ENCODE measurements around the gene HES3. TPM values are rescaled to one million over a fixed set of nuclear protein-coding genes. Genes with fewer than 3 reads are reported as not detected.

HES3 gene
- total and polyA plus RNA-seq, 2 of the 4 experiments (the other 2 are of a cell fraction): not detected

GRCh38 chr1:6266641-6267040, 22.7 kb downstream of the HES3 start:
- H3K23ac ChIP-seq (ENCODE audit: low read depth, low read length): no peak overlapping the region
- ATAC-seq (ENCODE audit: low read depth): no peak
- no peaks in the 10 kb centered on the region for H3K36me3 ChIP-seq (ENCODE audit: control insufficient read depth, insufficient read depth, low read length)
- no peak overlapping the region for H3K56ac ChIP-seq (ENCODE audit: extremely low read depth, insufficient read depth, low read length)
- no peak overlapping the region for H3K4me3 ChIP-seq (ENCODE audit: insufficient read depth, low read depth, low read length)
- H3K4me1 ChIP-seq (ENCODE audit: control insufficient read depth, insufficient read depth, low read length): peaks cover 11% of the 10 kb centered on the region
- H3K27ac ChIP-seq (ENCODE audit: insufficient read depth, low read length): no peak overlapping the region
- H3K9me3 ChIP-seq (ENCODE audit: control insufficient read depth, insufficient read depth, low read length): no peaks in the 10 kb centered on the region
- no peak overlapping the region for H3K14ac ChIP-seq (replicated peaks; ENCODE audit: low read depth, low read length)
- H2BK5ac ChIP-seq (ENCODE audit: low read depth, low read length, poor library complexity, severe bottlenecking): no peak overlapping the region
- WGBS, 2 experiments (ENCODE audit: extremely low coverage in 2 of 2, insufficient read length in 1 of 2): 40% methylated on average over 2 of the region's 11 CpGs; no CpG with 5 or more reads in 1 of the 2 experiments
- TF ChIP-seq NFE2L2 (IDR thresholded peaks at IDR 0.05; ENCODE audit: low read depth, low read length) (no peak), SMC3 (IDR thresholded peaks at IDR 0.05; ENCODE audit: low read depth, low read length) (no peak), CEBPB (IDR thresholded peaks at IDR 0.05; ENCODE audit: low read depth, low read length) (no peak), MAFK (IDR thresholded peaks at IDR 0.05; ENCODE audit: low read depth, low read length) (no peak), MAZ (IDR thresholded peaks at IDR 0.05; ENCODE audit: borderline replicate concordance, low read depth, low read length) (no peak), BHLHE40 (IDR thresholded peaks at IDR 0.05; ENCODE audit: low read depth, low read length) (no peak), POLR2A (IDR thresholded peaks at IDR 0.05; ENCODE audit: low read depth, low read length) (no peak), MXI1 (IDR thresholded peaks at IDR 0.05; ENCODE audit: borderline replicate concordance, low read depth, low read length) (no peak), RFX5 (IDR thresholded peaks at IDR 0.05; ENCODE audit: low read depth, low read length) (no peak), RCOR1 (IDR thresholded peaks at IDR 0.05; ENCODE audit: insufficient replicate concordance, low read length) (no peak), RAD21 (IDR thresholded peaks at IDR 0.05; ENCODE audit: low read length) (no peak)
- TF ChIP-seq, protein P1, sequence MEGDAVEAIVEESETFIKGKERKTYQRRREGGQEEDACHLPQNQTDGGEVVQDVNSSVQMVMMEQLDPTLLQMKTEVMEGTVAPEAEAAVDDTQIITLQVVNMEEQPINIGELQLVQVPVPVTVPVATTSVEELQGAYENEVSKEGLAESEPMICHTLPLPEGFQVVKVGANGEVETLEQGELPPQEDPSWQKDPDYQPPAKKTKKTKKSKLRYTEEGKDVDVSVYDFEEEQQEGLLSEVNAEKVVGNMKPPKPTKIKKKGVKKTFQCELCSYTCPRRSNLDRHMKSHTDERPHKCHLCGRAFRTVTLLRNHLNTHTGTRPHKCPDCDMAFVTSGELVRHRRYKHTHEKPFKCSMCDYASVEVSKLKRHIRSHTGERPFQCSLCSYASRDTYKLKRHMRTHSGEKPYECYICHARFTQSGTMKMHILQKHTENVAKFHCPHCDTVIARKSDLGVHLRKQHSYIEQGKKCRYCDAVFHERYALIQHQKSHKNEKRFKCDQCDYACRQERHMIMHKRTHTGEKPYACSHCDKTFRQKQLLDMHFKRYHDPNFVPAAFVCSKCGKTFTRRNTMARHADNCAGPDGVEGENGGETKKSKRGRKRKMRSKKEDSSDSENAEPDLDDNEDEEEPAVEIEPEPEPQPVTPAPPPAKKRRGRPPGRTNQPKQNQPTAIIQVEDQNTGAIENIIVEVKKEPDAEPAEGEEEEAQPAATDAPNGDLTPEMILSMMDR (conservative IDR thresholded peaks at IDR 0.05; ENCODE audit: low read depth, low read length): no peak
- H3K9ac ChIP-seq (ENCODE audit: low read depth, low read length): no peak overlapping the region
- no peaks in the 10 kb centered on the region for H3K27me3 ChIP-seq (ENCODE audit: control insufficient read depth, insufficient read depth, low read length)
- H2BK20ac ChIP-seq (ENCODE audit: low read depth, low read length): no peak overlapping the region
- no peak overlapping the region for H3K4me2 ChIP-seq (ENCODE audit: low read depth, low read length)
- no peak overlapping the region for H2BK15ac ChIP-seq (ENCODE audit: low read depth, low read length)
- H2AFZ ChIP-seq (replicated peaks; ENCODE audit: low read length, poor library complexity): no peak overlapping the region
- dilution Hi-C loops (cut with HindIII; ENCODE audit: low sequenced_read_pairs, unreplicated experiment) (no loop called here), intact Hi-C loops (cut with micrococcal nuclease) (no loop called here), in situ Hi-C loops (cut with MboI; ENCODE audit: low sequenced_read_pairs) (no loop called here)
- H2AK5ac ChIP-seq (ENCODE audit: low read depth, low read length): no peak overlapping the region
- ChIA-PET CTCF (no interaction called here), POLR2A (ENCODE audit: unreplicated experiment) (no interaction called here)
- H3K9me1 ChIP-seq (ENCODE audit: insufficient read depth, low read length): peaks cover 3% of the 10 kb centered on the region; the same call in 1 of the 2 replicates
- DNase-seq: no peak
- H4K91ac ChIP-seq (ENCODE audit: insufficient read depth, low read depth, low read length): no peak overlapping the region
- H2BK120ac ChIP-seq (ENCODE audit: low read depth, low read length): no peak overlapping the region
- no peak overlapping the region for H4K8ac ChIP-seq (ENCODE audit: low read depth in 2 of 2, low read length in 2 of 2)
- no peak overlapping the region for H3K18ac ChIP-seq (ENCODE audit: low read depth, low read length)
- no peak overlapping the region for H3K4ac ChIP-seq (ENCODE audit: low read depth, low read length)
- no TSS peak for BruUV-seq (replicated peaks)
- H3K79me1 ChIP-seq (ENCODE audit: low read depth in 1 of 2, low read length in 2 of 2): 0 out of 4 replicates have a peak, but pooled peaks cover 0 to 7% of the 10 kb centered on the region in 2 experiments
- H4K5ac ChIP-seq (ENCODE audit: low read depth, low read length): no peak overlapping the region
- H4K20me1 ChIP-seq (ENCODE audit: insufficient read depth, low read length): peaks cover 8% of the 10 kb centered on the region; the same call in 1 of the 2 replicates
- no peak overlapping the region for H2AK9ac ChIP-seq (replicated peaks; ENCODE audit: low read depth, low read length, poor library complexity)

Measured in IMR-90 (cell line).